Stimulated activated CD8-positive, alpha-beta memory T cell treated with anti-CD3 and anti-CD28 coated beads, Interleukin-12 subunit alpha, Interleukin-12 subunit beta, amount 100 ng/mL, for 24 hours (primary cell): ENCODE measurements around the gene CDH22.

Source experiments
- DNase-seq: peaks from one replicate; pipeline ENCODE4 v3.0.0-alpha.2; 2020; ENCODE audit errors: extremely low read depth

Gene CDH22

DNA sequence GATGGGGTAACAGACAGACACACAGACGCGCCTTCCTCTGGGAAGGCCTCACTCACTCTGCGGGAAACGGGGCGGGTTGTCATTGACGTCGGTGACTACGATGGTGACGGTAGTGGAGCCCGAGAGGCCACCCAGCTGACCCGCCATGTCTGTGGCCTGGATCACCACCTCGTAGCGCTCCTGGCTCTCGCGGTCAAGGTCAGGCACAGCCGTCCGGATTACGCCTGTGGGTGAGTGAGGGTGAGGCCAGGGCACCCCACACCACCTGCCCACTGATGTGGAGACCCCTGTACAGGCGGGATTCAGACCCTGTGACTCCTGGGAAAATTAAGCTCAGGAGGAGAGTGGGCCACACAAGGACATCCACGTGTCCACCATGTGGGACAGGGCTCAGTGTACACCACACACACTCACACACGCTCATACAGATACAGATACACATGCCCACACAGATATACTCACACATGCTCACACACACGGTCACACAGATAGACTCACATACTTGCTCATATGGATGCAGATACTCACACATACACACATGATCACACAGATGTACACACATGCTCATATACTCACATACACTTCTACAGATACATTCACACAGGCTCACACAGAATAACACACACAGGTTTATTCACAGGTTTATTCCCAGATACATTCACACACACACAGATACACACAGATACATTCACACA lies 91.4 kb downstream of the CDH22 start:
- no peak for DNase-seq

DNA sequence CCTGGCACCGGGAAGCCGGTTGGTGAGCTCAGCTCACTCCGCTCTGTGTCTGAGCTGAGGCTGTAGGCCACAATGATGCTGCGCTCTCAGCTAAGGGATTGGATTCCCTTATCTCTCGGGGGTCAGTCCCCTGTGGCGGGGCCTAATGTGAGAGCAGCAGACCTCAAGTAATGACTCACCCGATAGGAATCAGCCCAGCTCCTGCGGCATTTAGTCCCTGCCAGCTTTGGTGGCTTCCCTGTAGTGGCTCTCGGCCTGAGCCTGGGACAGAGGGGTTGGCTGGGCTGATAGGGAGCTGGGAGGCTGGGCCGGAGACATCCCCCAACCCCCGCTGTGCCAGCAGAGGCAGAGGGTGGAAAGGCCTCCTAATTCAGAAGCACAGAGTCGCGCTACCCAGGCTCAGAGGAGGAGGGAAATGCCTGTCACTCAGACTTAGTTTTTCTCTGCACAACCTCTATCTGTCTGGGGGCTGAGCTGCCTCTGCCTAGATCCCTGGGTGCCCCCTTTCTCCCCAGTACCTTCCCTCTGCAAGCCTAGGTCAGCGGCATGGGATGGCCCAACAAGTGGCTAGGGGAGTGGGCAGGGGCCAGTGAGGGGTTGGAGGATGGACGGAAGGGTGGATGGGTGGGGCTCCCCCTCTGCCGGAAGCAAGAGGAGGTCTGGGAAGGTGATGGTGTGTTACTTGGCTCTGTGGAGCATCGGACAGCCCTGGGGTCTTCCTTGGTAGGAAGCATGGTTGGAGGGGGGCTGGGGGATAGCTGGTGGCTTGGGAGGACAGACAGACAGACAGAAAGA lies 92.2 kb downstream of the CDH22 start:
- no peak for DNase-seq

DNA sequence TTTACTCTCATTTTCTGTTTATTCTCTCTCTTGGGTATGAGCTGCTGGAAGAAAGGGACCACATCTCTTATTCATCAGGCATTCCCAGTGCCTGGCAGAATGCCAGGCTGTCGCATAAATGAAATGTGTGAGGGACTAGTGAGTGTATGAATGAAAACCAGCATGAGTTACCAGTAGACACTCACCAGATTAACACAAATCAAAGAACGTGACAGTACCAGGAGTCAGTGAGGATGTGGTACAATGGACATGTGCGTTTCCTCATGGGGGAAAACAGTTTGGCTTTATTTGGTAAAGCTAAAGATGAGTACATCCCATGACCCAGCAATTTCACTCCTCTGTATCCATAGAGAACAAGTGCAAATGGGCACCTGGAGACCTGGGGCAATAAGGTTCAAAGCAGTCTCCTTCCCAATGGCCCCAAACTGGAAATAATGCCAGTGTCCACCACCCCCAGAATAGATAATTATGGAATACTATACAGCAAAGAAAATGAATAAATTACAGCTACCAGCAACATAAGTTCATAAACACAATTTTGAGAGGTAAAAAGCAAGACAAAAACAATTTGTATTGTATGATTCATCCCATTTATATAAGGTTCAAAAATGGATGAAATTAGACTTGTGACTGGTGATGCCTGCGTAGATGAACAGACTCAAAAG lies 93.3 kb downstream of the CDH22 start:
- no peak for DNase-seq

DNA sequence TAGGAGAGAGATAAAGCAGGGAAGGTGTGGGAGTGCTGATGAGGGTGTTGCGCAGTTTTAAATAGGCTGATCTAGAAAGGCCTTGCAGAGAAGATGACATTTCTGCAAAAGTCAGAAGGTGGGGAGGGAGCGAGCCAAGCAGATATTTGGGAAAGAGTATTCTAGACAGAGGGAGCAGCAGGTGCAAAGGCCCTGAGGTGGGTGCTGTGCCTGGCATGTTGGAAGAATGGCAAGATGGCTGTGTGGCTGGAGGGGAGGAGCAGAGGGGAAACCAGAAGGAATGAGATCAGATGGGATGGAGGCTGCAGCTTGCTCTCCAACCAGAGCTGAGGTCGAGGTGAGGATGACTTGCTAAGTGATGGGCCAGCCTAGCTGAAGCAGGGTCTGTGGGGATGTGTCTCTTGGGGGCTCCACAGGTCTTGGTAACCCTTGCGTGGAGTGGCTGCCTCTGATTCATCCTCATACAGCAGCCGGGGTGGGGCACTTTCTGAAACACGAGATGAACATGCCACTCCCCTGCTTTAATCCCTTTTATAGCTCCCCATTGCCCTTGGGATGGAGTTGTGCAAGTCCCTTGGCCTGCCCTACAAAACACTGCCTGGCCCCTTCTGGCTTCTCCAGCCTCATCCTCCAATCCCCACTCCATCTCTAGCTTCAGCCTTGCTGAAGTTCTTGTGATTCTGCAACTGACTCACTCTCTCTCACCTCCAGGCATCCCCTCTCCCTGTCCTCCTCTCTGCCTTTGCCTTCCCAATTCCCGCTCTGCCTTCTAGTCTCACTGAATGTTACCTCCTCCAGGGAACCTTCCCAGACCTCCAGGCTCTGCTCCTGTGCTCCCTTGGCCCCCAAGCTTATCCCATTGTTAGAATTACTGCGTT lies 94.1 kb downstream of the CDH22 start:
- DNase-seq, result no peak

DNA sequence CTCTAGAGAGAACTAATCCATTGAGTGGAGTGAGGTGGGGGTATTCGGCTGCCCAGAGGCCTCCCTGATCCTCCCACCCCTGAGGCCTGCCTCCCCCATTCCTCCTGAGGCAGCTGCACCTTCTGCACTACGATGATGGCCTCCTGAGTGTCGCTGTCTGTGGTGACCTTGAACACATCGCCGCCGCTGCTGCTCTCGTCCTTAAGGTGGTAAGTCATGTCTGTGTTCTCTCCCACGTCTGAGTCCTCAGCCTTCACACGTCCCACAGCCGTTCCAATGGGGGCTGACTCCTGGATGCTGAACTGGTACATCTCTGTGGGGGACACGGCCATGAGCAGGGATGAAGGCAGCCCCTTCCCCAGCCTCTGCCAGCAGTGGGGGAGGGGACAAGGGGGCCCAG lies 95.4 kb downstream of the CDH22 start:
- DNase-seq, result no peak

DNA sequence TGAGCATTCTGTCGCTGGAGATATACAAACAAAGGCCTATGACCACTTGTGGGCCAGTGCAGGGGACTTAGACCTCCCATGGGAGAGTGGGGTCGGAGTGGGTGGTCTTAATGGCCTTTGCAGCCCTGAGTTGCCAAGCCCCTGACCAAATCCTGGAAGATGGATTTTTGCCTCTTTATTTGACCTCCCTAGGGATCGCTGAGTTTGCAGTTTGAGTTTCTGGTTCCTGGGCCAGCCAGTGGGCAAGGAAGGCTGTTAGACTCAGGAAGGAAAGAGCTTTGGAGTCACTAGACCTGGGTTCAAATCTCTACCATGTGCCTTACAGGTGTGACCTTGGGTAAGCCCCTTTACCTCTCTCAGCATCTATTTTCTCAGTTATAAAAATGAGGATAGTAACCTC lies 96.0 kb downstream of the CDH22 start:
- DNase-seq, result no peak

DNA sequence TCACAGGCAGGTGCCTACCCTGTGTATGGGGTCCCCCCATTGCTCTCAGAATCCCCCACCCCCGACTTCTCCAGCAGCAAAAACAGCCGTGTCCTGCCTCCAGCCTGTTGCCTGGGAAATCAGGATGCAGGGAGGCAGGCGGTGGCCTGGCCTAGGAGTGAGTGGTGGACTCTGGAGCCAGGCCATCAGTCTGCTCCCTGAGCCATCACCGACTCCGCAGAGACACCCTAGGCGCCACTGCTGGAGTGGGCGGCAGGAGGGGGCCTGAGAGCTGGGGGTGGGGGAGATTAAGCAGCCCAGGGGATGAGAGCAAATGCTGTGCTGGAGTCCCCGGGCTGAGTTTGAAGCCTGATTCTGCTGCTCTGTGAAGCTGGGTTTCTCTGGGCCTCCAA lies 97.0 kb downstream of the CDH22 start:
- DNase-seq, result no peak

DNA sequence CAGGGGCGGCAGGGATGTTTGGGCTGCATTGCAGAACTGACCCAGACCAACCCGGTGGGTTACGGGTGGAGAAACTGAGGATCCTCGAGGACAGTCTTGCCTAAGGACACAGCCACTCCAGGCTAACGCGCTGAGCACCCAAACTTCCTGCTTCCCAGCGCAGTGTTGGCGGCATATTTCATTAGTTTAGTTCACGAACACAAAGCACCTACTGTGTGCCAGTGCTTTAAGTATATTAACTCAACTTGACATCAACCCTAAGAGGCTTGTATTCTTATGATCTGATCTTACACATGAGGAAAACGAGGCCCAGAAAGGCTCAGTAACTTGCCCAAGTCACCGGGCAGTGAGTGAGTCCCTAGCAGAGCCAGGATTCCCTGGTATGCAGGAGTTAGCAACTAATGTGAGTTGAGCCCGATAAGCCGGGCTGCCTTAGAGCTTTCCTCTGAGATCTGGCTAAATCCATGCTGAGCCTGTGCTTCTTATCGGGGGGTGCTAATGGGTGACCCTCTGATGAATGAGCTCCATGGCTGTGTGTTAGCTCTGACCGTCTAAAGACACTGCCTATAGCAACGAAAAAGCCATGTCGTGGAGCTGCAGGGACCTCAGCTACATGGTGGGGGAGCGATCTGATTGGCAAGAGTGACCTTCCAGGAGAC lies 97.5 kb downstream of the CDH22 start:
- DNase-seq, result no peak

DNA sequence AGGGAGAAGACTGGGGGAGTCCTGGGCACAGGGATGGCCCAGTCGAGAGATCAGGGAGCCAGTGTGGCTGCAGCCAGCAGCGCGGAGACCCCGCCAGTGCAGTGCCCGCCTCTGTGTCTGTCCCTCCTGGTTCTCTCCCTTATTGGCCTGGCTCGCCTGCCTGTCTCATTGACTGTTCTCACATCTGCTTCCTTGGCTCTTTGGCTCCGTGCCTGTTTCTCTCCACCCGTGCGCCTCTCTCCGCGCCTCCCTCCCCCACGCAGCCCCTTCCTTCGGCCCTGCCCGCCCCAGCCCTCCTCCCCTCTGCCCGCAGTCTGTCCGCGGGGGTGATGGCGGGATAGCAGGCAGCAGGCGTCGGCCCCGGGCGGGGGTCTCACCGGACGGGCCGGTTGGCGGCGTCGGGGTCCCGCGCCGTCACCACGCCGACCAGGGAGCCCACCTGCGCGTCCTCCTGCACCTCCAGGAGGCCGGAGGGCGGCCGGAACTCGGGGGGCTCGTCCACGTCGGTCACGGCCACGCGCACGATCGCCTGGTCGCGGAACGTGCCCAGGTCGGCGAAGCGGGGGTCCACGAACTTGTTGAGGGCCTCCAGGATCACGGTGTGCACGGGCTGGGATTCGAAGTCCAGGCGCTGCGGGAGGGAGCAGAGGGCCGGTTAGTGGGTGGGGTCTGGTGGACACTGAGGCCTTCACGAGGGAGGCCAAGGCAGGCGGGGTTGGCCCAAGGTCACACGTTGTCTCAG lies 98.2 kb downstream of the CDH22 start:
- no peak for DNase-seq

DNA sequence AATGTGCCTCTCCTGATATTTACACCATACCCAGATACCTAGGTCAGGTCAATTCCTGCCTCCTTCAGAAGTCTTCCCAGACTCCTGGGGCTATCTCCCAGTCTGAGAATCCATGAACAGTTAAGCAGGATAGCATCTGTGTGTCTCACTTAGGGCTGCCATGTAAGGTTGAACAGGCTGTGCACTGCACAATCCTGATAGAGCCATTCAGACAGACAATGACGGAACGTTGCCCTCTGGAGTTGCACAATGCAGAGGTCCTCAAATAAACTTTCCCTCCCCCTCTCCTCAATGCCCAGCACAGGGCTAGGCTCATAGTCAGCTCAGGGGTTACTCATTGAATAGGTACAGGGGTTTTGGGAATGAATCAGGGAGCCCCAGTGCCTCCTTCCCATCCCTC lies 100.5 kb downstream of the CDH22 start:
- no peak for DNase-seq

DNA sequence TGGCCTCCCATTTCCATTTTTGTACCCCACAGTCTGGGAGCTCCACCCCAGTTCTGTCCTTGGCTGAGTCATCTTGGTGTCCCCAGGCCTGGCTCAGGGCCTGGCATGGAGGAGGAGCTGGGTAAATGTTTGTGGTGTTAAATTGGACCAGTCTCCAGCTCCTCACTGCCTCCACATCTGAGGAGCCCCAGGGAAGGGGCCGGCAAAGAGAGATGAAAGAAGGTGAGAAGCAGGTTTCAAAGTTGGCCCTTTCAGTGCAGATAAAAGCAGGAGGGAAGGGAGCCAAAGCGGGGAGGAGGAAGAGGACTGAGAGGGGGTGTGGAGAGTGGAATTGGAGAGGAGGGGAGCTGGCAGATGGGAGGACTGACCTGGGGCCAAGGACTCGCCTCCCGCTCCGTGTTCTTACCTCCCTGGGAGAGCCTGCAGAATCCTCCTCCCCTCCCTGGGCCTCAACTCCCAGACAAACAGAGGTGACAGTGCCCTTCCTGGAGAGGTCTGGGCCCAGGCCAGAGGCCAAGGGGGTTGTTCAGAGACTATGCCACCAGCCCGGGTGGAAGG lies 101.2 kb downstream of the CDH22 start:
- no peak for DNase-seq

DNA sequence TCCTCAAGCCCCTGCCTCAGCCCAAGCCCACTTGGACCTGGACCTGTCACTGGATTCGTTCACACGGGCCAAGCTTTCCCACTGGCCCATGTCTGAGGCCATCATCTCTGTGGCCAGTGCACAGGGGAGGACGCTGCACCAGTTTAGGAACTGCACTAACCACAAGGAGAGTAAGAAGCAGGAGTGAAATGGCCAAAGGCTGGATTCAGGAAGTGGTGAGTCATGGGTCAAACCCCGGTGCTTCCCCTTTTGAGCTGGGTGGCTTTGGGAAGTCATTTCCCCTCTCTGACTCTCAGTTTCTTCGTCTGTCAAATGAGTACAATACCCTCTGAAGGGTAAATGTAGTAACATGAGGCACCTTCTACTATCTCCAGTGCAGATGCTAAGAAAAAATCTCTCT lies 102.3 kb downstream of the CDH22 start:
- no peak for DNase-seq

DNA sequence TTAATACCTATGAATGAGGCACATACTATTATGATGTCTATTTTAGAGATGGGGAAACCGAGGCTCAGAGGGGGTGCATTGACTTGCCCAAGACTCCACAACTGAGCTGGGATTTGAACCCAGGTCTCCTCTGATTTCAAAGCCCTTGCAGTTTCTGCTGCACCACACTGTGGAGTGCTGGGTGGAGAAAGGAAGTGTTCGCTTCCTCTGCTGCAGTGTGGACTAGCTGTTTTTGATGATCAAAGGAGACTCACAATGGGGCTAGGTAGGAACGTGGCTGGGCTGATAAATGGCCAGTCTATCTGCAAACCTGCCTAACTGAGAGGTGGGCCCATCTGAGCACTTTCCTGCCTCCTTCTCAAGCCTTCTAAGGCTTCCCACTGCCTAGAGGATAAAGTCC lies 102.9 kb downstream of the CDH22 start:
- DNase-seq, result no peak

DNA sequence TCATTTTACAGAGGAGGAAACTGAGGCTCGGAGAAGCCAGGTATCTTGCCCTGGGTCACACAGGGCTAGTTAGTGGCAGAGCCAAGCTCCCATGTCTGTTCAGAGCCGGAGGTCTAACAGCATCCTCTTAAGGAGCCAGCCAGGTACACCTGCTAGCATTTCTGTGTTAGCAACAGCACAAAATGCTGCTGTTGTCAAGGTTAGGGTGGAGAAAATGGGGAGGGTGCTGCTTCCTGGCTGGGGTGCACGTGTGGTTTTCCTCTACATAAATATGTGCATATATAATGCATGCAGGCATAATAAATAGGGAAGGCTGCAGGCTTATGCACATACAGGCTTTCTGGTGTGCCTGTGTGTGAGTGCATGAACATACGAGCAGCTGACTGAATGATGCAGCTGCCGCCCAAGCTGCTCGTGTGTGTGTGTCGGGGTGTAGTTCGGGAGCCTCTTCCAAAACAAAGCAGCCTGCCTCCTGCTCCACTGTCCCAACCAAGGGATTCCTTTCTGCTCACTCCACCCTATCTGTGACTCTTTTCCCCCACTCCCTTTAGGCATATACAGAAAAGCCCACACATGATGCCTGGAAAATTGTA lies 103.6 kb downstream of the CDH22 start:
- no peak for DNase-seq

DNA sequence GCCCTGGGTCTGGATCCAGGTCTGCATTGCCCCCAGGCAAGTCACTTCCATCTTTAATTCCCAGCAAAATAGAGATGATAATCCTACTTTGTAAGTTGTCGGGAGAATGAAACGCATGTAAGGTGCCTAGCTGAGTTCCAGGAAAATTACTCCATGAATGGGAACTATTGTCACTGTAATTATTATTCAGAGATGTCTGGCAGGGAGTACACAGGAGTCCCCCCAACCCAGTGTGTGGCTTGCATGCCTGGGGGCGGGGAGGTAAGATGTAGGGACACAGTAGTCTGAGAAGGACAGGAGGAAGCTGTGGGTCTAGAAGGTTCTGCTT lies 104.8 kb downstream of the CDH22 start:
- DNase-seq, result no peak

DNA sequence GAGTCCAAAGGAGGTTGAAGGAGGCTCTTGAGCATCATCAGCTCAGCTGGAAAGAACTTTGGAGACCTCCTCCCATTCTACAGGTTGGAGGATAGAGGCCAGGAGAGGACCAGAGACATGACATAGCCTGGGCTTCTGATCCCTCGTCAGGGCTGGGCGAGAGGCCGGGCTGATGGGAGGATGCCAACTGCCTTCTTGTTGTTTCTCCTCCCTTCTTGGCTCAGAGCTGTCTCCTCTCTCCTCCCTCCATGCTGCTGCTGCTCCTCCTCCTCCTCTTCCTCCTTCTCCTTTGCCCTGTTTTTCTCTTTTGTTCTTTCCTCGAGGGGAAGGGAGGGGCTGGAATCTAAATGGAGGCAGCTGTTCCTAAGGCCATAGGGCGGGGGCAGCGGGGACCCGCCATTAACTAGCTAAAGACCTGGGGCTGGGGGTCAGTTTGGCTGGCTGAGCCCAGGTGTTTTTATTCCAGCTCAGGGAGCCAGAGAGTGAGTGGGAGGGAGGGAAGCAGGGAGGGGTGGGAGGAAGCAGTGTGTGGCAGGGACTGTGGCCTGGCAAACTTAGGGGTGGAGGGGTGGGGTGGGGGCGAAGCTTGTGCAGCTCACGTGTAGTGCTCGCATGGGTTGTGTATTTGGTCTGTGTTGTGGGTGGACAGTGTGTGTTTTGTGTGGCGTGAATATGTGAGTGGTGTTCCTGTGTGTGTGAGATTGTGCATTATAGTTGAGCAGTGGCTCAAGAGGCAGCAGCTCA lies 105.4 kb downstream of the CDH22 start:
- DNase-seq, result no peak

DNA sequence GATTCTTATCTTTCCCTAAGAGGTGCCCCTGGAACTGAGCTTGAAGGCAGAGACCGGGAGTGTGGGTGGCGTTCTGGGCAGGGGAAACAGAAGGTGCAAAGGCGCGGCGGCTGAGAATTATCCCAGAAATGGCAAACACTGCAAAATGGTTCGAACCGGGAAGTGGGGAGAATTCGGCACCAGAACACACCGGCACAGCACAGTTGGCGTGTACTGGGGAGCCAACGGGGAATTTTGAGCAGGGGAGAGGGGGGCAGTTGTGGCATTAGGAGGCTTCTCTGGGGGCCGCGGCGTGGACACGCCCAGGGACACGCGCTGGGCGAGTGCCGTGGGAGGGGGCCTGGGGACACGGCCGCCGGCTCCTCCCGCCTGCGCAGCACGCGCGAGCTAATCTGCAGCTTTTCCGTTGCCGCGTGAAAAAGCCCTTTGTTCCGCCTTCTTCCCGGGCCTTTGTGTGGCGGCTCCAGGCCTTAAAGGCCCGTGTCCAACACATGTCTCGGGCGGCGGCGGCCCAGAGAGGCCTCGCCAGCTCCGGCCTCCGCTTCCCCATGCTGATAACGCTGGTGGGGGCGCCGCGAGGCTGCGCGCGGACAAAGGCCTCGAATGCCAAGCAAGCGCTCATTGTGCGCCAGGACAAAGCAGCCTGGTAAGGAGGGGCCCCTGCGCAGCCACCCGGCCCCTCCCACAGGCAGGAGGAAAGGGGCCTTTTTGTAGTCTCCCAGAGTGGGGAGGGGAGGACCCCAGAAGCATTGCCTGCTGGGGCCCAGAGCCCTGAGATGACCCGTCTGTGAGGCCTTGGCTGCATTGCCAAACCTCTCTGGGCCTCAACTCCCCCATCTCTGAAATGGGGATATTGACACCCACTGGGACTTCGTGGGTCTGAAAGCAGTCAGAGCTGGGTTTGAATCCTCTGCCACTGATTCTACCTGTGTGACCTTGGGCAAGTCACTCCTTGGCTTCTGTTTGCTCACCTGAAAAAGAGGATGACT lies 107.4 kb downstream of the CDH22 start:
- no peak for DNase-seq

DNA sequence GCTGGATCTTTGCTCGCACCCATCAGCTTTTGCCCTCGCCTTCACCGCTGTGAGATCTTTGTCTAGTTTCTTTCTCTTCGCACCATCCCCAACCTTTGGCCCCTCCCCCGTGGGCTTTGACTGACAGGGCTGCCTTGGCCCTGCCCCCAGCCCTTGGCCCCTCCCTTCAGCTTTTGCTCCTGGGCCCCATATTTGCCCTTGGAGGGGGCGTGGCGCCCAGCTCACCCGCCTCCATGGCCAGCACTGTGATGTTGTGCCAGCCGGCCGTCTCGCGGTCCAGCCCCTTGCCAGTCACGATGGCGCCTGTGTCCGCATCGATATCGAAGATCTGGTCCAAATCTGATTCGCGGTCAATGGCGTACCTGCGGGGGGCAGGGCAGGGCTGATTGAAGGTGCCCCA lies 109.1 kb downstream of the CDH22 start:
- no peak for DNase-seq
